SK-N-DZ (cell line): ENCODE results near the gene AP2A1.

Source experiments
- DNase-seq: peaks from one replicate; pipeline ENCODE4 v3.0.0-alpha.2; 2015; ENCODE audit warnings: low spot score

The AP2A1 gene

DNA sequence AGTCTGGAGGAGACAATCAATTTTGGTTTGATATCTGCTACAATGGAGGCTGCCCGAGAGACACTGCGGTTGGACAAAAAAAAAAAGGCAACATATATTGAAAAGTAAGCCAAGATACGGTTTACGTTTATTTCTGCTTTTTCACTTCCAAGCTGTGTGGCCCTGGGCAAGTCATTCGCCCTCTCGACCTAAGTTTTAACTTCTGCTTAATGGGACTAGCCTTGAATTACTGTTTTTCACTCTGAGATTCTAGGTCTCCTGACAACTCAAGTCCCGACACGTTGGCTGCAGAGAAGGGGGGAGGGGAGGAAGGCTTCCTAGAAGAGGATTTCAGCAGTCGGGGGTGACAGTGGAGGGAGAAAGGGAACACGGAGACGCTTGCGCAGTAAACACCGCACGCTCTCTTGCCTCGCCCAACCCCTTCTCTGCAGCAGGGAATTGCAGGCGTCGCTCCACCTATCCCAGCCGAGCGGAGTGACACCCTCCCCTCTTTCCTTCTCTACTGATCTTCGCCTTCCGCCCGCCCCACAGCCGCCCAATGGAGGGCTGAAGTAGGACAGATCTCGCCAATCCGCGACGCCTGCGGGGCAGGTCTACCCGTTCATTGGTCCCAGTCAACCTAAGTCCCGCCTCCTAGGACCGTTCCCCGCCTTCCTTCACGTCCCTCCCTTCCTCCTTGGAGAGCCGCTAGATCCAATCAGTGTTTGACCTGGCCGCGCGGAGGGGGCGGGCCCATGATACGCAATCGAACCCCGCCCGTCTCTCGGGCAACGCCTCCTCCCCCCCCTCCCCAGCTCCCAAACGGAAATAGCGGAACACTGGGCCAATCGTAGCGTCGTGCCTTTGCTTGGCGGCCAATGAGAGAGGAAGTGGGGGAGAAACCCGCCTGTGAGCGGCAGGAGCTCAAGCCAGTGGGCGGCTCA is 533 bp upstream of the AP2A1 start:
- DNase-seq: peak; percentile 99

DNA sequence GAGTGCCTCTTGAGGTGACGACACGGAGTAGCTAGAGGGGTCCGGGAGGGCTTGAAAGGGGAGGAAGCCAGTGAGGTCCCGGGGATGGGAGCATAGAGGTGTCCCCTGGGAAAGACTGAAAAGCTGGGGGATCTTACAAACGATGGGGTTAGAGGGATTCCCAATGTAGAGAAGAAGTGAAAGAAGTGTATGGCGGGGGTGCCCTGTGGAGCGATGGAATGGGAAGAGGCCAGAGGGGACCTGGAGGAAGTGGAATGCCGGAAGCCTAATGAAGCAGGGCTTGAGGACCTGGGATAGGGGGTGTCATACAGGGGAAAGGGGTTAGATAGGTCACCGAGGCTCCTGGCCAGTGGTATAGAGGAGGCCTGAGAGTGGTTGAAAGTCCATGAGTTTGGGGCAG is 580 bp downstream of the AP2A1 start:
- DNase-seq: no peak

DNA sequence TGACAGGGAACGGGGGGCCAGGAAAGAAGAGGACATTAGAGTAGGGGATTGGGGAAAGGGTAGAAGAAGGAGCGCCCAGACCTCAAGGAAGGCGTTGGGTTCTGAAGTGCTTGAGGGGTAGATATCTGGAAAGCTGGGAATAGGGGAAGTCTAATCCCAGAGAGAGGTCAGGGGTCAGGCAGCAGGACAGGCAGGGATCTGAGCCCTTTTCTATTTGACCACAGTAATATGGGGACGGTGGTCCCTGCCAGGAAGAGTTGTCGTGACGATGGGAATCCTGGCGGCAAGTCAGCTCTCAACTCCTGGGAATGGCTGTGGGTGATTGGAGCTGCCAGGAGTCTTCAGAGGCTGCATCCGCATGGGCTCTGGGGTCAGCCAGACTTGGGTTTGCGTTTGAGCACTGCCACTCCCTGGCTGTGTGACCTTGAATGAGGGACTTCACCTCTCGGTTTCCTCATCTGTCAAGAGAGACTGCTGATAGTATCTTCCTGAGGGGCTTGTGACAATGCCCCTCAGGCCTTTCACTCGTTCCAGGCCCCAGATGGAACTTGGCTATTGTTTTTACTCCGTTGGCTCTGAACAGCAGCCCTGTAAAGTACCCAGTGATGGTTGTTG is 1.3 kb downstream of the AP2A1 start:
- no peak for DNase-seq

DNA sequence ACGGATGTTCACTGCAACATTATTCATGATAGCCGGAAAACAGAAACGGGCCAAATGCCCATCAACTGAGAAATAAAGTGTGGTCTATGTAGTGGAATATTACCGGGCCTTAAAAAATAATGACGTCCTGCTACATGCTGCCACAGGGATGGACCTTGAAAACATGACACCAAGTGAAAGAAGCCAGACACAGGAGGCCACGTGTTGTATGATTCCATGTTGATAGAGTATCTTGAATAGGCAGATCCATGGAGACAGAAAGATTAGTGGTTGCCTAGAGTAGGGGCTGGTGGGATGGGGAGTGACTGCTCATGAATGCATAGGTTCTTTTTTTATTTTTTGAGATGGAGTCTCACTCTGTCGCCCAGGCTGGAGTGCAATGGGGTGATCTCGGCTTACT is 3.7 kb downstream of the AP2A1 start:
- DNase-seq: no peak

DNA sequence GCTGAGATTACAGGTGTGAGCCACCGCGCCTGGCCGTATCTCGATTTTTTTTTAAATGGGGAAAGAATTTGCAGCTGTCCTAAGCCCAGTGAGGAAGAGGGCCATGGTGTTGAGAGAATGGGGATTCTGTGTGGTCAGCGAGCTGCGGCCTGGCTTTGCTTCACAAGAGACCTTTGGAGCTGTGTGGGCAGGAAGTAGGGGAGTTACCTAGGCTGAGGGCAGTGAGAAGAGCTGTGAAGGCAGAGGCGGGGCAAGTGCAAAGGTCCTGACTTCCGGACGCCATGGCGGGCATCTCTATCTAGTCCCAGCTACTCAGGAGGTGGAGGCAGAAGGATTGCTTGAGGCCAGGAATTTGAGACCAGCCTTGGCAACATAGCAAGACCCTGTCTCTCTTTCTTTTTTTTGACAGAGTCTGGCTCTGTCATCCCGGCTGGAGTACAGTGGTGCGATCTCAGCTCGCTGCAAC is 4.9 kb downstream of the AP2A1 start:
- no peak for DNase-seq

DNA sequence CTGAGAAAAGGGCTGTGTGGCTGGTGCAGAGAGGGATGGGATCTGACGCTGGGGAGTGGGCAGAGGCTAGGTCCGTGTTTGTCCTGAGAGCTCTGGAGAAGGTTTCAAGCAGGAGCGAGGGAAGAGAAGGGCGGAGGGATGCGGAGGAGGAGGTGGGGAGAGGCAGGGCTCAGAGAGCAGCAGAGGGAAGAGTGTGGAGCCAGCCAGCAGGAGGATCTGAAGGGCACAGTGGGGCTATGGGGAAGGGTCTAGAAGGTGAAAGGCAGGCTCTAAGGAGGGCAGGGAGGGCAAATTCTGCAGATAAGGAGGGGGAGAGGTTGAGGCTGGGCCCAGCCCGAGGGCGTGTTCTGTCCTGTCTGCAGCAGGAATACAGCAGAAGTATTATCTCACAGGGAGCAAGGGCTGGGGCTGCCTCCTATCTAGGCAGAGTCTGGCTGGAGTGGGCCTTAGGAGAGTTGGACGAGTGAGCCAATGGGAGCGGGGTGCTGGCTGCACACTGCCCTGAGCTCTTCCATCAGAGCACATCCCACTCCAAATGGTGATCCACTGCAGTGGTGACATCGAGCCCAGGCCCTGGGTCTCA is 6.1 kb downstream of the AP2A1 start:
- no peak for DNase-seq

DNA sequence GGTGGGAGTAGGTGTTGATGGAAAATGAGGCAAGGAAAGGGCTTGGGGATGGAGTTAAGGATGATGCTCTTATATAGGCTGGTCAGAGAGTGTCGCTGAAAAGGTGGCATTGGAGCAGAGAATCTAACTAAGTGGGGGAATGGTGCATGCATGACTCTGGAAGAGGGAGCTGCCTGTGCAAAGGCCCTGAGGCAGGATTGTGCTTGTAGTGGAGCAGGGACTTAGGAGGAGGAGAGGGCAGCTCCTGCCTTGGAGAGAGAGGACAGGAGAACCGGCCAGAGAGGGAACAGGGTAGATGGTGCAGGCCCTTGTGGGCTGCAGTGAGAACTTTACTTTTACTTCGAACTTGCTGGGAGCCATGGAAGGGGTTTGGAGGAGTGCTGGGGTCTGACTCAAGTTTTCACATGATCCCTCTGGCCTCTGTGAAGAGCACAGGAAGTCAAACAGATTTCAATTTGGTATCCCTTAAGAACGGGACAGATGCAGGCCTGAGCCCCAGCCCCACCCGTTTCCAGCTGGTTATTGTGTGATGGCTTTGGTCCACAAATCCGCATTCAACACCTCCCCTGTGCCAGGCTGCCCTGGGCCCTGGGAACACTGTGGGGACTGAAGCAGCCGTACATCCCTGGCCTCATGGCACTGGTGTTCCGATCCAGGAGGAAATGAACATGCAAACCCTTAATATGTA is 7.0 kb downstream of the AP2A1 start:
- DNase-seq: no peak

DNA sequence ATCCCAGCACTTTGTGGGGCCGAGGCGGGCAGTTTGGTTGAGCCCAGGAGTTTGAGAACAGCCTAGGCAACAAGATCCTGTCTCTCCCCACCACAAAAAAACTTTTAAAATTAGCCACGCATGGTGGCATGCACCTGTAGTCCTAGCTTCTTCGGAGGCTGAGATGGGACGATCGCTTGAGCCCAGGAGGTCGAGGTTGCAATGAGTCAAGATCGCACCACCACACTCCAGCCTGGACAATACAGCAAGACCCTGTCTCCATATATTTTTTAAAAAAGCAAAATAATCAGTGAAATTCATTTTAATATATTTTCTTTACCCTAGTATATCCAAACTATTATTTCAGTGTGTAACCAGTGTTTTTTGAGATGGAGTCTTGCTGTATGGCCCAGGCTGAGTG is 8.2 kb downstream of the AP2A1 start:
- DNase-seq: no peak

DNA sequence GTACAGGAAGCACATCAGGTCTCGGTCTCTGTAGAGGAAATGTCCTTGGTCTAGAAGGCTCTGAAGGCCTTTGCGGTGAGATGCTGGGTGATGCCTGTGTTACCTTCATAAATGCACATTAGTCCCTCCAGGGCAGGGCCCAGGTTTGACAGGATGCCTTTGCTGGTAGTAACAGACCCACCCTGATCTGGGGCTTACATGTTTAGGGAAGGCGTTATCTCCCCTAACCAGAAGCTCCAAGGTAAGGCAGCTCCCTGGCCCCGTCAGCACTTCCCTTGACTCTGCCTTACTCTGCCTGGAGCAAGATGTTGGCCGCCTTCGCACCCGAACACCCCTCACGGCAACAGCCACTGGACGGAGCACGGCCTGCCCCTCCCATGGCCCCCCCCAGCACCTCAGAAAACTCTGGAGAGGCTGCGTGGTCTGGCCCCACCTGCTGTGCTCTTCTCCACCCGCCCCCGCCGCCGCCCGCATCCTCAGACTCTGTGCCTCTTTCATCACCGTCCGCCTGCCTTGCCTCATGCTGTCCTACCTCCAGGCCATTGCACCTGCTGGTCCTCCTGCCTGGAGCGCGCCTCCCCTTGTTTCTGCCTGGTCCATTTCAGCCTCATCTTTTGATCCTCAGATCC is 9.1 kb downstream of the AP2A1 start:
- DNase-seq: no peak

DNA sequence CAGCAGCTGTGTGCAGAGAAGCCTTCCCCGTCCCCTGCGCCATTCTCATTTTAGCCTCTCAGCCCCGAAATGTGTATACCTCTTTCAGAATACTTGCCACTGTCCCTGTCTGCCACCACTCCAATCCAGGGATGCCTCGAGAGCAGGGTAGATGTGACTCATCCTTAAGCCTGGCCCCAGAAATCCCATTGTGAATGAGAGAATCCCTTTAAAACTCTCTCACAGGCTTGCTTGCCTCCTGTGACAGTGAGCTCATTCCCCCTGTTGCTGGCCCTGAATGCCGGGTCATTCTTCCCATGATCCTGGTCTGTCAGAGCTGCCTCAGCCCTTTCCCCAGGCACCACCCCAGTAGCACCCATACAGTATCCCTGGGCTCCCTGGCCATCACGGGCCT is 9.6 kb downstream of the AP2A1 start:
- DNase-seq: no peak

DNA sequence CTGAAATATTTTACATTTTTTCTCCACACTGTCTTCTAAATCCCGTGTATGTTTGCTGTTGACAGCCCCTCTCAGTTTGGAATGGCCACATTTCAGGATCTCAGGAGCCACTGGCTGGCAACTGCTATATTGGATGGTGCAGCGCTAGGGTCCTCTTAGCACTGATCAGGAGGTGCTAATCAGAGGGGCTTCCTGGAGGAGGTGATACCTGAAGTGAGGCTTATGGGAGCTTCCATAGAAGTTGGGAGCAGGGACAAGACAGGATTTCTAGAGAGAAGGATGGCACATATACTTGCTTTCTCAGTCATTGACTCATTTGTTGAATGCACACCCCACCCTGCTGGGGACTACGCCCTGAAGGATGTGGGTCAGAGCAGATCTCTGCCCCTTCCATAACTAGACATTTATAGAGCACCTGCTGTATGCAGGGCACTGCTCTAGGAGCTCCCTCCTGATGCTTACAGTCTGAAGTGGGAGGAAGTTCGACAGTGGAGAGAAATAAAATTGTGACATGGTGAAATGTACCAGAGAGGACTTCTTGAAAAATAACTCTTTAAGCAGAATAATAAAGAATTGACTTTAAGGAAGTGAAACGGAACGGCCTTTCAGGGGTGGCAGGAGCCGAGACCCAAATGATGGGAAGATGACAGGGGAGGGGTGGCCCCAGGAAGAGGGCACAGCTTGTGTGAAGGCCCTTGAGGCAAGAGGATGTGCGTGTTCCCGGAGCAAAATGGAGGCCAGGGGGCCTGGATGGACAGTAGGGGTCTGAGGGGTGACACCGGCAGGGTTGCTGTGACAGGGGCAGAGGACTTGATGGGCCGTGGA is 13.1 kb downstream of the AP2A1 start:
- DNase-seq: no peak

DNA sequence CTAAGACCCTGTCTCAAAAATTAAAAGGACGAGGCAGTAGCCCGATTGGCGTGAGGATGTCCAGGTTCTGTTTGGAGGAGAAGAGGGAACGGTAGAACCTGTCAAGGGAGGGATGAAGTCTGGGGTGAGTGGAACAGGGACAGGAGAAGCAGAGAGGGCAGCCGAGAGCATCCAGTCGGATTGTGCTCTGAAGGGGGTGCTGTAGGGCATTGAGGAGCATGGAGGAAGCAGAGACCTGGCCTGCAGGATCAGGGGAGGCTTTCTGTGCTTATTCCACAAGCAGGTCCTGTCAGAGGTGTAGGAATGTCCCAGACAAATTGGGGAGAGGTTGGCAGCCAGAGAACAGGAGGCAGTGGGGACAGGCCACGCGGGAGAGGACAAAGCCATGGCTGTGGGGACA is 14.1 kb downstream of the AP2A1 start:
- DNase-seq: no peak

DNA sequence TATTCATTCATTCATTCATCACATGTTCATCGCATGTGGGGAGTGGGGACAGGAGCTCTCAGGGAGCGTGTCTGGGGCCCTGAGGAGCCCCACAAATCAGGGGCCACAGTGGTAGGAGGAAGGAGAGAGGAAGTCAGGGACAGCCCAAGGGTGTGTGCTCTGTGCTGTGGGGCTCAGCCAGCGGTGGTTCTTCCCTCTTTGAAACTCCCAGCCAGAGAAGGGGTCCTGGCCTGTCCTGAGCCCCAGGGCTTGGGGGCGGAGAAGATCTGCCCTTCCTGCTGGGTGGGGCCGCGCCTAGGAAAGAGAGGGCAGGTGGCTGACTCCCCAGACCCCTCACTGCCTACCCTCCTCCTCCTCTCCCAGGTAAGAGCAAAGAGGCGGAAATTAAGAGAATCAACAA is 14.6 kb downstream of the AP2A1 start:
- no peak for DNase-seq

DNA sequence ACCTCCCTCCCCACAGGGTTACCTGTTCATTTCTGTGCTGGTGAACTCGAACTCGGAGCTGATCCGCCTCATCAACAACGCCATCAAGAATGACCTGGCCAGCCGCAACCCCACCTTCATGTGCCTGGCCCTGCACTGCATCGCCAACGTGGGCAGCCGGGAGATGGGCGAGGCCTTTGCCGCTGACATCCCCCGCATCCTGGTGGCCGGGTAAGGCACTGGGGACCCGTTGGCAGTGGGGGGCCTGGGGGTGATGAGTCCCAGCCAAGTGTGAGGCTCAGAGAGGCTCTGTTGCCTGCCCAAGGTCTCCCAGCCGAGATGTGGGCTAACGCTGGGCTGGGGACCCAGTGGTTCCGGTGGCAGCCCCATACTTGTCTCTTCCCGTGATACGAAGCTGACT is 15.7 kb downstream of the AP2A1 start:
- DNase-seq: no peak

DNA sequence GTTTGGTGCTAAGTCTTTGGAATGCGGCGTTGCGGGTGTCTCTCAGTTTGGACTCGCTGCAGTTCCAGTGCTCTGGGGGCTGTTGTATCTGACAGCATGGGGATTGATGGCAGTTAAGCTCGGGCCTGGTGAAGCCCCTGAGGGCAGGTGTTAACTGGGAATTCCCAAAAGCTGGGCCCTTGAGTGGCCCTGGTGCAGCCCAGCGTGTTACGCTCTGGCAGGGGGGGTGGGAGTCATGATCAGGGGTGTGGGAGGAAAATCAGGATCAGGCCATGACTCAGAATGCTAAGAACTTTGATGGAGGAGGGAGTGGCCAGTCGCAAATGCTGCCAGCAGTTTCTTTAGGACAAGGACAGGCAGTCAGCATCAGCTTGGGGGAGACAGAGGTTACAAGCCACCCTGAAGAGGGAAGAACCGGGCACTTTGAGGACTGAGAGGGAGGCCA is 19.6 kb downstream of the AP2A1 start:
- DNase-seq: no peak

DNA sequence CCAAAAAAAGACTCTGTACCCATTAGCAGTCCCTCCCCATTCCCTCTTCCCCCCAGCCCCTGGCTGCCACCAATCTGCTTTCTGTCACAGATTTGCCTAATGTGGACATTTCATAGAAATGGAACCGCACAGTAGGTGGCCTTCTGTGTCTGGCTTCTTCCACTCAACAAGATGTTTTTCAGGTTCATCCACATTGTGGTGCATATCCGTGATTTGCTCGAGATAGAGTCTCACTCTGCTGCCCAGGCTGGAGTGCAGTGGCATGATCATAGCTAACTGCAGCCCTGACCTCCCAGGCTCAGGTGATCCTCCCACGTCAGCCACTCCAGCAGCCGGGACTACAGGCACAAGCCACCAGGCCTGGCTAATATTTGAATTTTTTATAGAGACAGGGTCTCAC is 20.9 kb downstream of the AP2A1 start:
- no peak for DNase-seq

DNA sequence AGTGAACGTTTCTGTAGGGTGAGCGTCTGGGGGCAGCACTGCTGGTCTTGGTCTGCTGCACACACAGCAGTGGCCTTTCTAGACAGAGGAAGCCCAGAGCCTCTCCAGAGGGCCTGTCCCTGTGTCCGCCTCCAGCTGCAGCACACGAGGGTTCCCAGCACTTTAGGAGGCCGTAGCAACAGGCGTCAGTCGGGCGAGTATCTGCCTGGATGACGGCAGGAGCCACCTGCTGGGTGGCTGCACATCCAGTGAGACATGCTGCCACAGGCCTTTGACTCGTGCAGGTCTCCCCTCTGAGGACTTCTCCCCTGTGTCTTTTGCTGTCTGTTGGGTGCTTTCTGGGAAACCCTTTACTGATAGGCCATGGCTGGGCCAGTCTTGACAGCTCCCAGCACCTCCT is 22.1 kb downstream of the AP2A1 start:
- DNase-seq: no peak

DNA sequence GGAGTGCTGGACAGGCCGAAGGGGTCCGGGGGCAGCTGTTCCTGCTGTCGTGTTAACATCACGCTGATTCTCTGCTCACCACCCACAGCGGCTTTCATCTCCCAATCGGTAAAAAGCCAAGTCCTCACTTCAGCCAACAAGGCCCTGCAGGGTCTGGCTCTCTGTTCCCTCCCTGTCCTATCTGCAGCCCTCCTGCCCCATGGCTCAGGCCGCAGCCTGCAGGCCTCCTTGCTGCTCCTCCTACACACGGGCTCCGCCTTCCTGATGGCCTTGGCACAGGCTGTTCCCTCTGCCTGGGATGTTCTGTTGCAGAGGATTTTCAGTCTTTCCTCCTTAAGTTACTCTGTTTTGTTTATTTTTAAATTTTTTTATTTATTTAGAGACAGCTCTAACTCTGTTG is 24.1 kb downstream of the AP2A1 start:
- no peak for DNase-seq

DNA sequence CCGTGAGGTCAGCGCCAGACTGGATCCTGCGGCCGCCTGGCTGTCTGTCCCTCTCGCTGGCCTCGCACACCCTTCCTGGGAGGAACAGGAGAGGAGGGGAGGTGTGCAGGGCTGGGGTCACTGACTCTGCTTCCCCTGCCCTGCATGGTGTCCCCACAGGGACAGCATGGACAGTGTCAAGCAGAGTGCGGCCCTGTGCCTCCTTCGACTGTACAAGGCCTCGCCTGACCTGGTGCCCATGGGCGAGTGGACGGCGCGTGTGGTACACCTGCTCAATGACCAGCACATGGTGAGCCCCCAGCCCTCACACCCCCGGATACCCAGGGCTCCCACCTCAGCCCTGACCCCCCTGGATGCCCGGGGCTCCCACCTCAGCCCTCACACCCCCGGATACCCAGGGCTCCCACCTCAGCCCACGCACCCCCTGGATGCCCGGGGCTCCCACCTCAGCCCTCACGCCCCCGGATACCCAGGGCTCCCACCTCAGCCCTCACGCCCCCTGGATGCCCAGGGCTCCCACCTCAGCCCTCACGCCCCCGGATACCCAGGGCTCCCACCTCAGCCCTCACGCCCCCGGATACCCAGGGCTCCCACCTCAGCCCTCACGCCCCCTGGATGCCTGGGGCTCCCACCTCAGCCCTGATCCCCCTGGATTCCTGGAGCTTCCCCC is 25.1 kb downstream of the AP2A1 start:
- DNase-seq: no peak
